Uterus (tissue), 4 donors: Measurements from ENCODE around the gene THOC5. TPM values are rescaled to one million over a fixed set of nuclear protein-coding genes. Genes with fewer than 3 reads are reported as not detected.

ENCODE experiments used
- DNase-seq, 2 donors: peaks; one replicate each; pipeline ENCODE4 v3.0.0-alpha.2; 2019 to 2020
- H3K27ac ChIP-seq, 2 donors: fragments of 200-600 bp; sonication (generic); 1 replicate in 1 of 2; 2 replicates in 1 of 2; pipeline ENCODE4 v1.5.1; 2016 to 2018
- H3K27me3 ChIP-seq, 2 donors: fragments of 200-600 bp; sonication (generic); one replicate each; pipeline ENCODE4 v1.5.1; 2018 to 2019; ENCODE audit warnings: control low read depth in 1 of 2
- H3K36me3 ChIP-seq, 2 donors: fragments of 200-600 bp; sonication (generic); one replicate each; pipeline ENCODE4 v1.5.1; 2019; ENCODE audit warnings: control low read depth in 1 of 2
- H3K4me1 ChIP-seq, 2 donors: fragments of 200-600 bp; sonication (generic); one replicate each; pipeline ENCODE4 v1.5.1; 2018 to 2019; ENCODE audit warnings: control low read depth in 1 of 2
- H3K4me3 ChIP-seq, 2 donors: fragments of 200-600 bp; sonication (generic); 1 replicate in 1 of 2; 2 replicates in 1 of 2; pipeline ENCODE4 v1.5.1; 2018 to 2019; ENCODE audit warnings: mild to moderate bottlenecking in 1 of 2
- H3K9me3 ChIP-seq, 2 donors: fragments of 200-600 bp; sonication (generic); one replicate each; pipeline ENCODE4 v1.5.1; 2019; ENCODE audit warnings: control low read depth in 1 of 2
- POLR2A ChIP-seq, 2 donors: fragments of 450-650 bp; IDR thresholded peaks; one replicate each; pipeline ENCODE4 v1.6.1; 2016; ENCODE audit warnings: antibody characterized with exemption in 2 of 2, mild to moderate bottlenecking in 1 of 2, moderate library complexity in 1 of 2
- intact Hi-C: fragments of 100-400 bp; cut with DNase I; formaldehyde crosslinking; loops from one replicate; pipeline ENCODE4 v1.15.1; 2023; ENCODE audit warnings: low total_unique reads
- total RNA-seq, 4 donors: library from RNA; depleted of rRNA in 3 of 4; stranded (reverse); fragments of >200 nt in 3 of 4; gene quantifications; one replicate each; pipeline versions ENCODE4 v1.1.0 to v1.2.4, GENCODE V29; 2014 to 2023
- TF ChIP-seq, protein P1 (sequence below), 4 experiments: fragments of 200-600 bp in 2 of 4; fragments of 450-650 bp in 2 of 4; sonication (generic) in 2 of 4; IDR thresholded peaks; one replicate each; pipeline ENCODE4 v1.5.1; 2016 to 2019; ENCODE audit warnings: antibody characterized with exemption in 4 of 4, mild to moderate bottlenecking in 2 of 4, moderate library complexity in 1 of 4
- donor health status: DM: yes; HTN: yes; CAD: no.

Gene THOC5
- total RNA-seq, 4 donors from 2014 or later, result 8.5 to 59.1 (median 48.7) TPM

DNA sequence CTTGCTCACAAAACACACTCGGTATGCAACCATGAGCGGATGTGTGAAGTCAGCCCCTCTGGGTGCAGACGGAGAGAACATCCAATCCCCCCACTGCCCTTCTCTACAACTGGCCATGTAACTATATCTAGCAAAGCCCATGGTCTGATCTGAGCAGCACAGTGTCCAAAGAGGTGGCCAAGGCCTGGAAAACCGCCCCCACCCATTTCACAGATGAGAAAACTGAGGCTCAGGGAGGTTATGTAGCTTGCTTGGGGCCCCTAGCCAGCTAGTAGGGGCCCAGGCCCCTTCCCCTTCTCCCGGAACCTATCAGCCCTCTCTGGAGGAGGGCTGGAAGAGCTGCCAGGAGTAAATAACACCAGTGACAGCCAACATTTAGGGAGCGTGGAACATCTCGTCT is 89.0 kb downstream of the THOC5 start:
- H3K36me3 ChIP-seq, result no peaks in the 10 kb centered on the region
- no peaks in the 10 kb centered on the region for H3K9me3 ChIP-seq
- TF ChIP-seq POLR2A (IDR thresholded peaks at IDR 0.05), result no peak
- TF ChIP-seq, protein P1, sequence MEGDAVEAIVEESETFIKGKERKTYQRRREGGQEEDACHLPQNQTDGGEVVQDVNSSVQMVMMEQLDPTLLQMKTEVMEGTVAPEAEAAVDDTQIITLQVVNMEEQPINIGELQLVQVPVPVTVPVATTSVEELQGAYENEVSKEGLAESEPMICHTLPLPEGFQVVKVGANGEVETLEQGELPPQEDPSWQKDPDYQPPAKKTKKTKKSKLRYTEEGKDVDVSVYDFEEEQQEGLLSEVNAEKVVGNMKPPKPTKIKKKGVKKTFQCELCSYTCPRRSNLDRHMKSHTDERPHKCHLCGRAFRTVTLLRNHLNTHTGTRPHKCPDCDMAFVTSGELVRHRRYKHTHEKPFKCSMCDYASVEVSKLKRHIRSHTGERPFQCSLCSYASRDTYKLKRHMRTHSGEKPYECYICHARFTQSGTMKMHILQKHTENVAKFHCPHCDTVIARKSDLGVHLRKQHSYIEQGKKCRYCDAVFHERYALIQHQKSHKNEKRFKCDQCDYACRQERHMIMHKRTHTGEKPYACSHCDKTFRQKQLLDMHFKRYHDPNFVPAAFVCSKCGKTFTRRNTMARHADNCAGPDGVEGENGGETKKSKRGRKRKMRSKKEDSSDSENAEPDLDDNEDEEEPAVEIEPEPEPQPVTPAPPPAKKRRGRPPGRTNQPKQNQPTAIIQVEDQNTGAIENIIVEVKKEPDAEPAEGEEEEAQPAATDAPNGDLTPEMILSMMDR (IDR thresholded peaks at IDR 0.05), result no peak
- H3K4me1 ChIP-seq, result no peaks in the 10 kb centered on the region
- H3K27ac ChIP-seq, result no peak overlapping the region
- no peaks in the 10 kb centered on the region for H3K27me3 ChIP-seq
- intact Hi-C loops, result no loop called here
- H3K4me3 ChIP-seq, result no peak overlapping the region
- DNase-seq, result no peak

DNA sequence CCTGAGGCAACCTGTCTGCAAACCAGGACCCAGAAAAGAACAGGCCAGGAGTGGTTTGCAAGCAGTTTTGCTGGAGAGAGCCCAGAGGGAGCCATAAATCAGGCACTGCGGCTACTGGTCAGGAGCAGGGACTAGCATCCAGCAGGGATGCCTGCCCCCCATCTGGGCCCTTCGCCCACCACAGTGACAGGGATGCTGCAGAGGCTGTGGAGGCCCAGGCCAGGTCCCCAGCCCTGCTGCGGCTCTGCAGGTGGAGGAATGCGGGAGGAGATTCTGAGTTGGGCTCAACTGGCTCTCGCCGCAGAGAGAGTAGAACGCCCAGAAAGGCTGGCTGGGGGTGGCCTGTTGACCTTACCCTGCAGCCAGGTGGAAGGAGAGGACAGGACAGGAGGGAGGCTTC is 89.9 kb downstream of the THOC5 start:
- DNase-seq, result no peak
- H3K9me3 ChIP-seq, result no peaks in the 10 kb centered on the region
- H3K27me3 ChIP-seq, result no peaks in the 10 kb centered on the region
- TF ChIP-seq, protein P1 (IDR thresholded peaks at IDR 0.05), result no peak
- no peak for TF ChIP-seq POLR2A (IDR thresholded peaks at IDR 0.05)
- H3K4me3 ChIP-seq, result no peak overlapping the region
- intact Hi-C loops, result no loop called here
- H3K36me3 ChIP-seq, result no peaks in the 10 kb centered on the region
- no peak overlapping the region for H3K27ac ChIP-seq
- no peaks in the 10 kb centered on the region for H3K4me1 ChIP-seq

DNA sequence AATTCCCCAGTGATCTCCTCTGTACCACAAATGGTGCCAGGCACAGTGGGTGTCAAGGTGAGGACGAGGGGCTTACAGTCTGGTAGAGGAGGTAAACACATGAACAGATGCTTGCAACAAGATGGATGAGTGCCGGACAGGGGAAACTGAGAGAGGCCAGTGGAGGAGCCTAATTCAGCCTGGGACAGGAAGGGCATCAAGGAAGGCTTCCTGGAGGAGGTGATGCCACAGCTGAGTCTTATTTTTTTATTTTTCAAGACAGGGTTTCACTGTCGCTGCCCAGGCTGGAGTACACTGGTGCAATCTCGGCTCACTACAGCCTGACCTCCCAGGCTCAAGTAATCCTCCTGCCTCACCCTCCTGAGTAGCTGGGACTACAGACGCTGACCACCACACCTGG is 92.3 kb downstream of the THOC5 start:
- no peak for DNase-seq
- no peaks in the 10 kb centered on the region for H3K9me3 ChIP-seq
- H3K4me3 ChIP-seq, result no peak overlapping the region
- TF ChIP-seq, protein P1 (IDR thresholded peaks at IDR 0.05), result no peak
- no peak for TF ChIP-seq POLR2A (IDR thresholded peaks at IDR 0.05)
- intact Hi-C loops, result no loop called here
- no peak overlapping the region for H3K27ac ChIP-seq
- no peaks in the 10 kb centered on the region for H3K36me3 ChIP-seq
- H3K27me3 ChIP-seq, result no peaks in the 10 kb centered on the region
- H3K4me1 ChIP-seq, result no peaks in the 10 kb centered on the region

DNA sequence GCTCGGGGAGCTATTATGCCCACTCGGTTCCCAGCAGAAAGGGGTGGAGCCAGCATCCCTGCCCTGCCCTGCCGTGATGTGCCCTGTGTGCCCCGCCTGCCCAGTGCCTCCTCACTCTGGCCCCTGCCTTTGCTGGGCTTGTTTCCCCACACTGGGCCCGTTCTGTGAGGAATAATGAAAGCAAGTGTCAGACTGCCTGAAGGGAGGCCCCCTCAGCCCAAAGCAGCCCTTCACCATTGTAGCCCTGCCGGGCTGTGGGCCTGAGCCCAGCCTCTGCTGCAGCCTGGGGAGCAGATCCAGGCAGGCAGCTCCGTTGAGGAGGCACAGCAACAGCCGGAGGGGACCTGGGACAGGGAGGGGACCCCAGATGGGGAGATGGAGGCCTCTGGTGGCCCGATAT is 93.8 kb downstream of the THOC5 start:
- no peak for DNase-seq
- intact Hi-C loops, result no loop called here

DNA sequence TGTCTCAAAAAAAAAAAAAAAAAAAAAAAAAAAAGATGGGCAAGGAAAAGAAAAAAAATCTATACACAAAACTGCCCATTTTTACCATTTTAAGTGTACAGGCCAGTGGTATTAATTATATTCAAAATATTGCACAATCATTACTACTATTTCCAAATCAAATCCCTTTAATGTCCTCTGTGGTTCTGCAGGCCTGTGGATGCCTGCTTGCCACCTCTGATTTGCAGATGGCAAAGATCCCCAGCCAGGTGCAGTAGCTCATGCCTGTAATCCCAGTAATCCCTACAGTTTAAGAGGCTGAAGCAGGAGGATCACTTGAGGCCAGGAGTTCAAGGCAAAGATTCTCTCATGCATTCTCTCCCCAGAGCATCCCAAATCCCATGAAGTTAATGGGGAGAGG is 95.0 kb downstream of the THOC5 start:
- H3K36me3 ChIP-seq, result no peaks in the 10 kb centered on the region
- no peak overlapping the region for H3K4me3 ChIP-seq
- no peak overlapping the region for H3K27ac ChIP-seq
- TF ChIP-seq, protein P1 (IDR thresholded peaks at IDR 0.05), result no peak
- no peak for TF ChIP-seq POLR2A (IDR thresholded peaks at IDR 0.05)
- no peaks in the 10 kb centered on the region for H3K27me3 ChIP-seq
- no peaks in the 10 kb centered on the region for H3K4me1 ChIP-seq
- DNase-seq, result no peak
- intact Hi-C loops, result no loop called here
- H3K9me3 ChIP-seq, result no peaks in the 10 kb centered on the region

More for the DNA sequence above, 93.8 kb downstream of the THOC5 start:
- Histone ChIP-seq H3K36me3 (no peaks in the 10 kb centered on the region), H3K4me3 (no peak overlapping the region), H3K27ac (no peak overlapping the region), H3K9me3 (no peaks in the 10 kb centered on the region), H3K4me1 (no peaks in the 10 kb centered on the region), H3K27me3 (no peaks in the 10 kb centered on the region)
- TF ChIP-seq, protein P1 (IDR thresholded peaks at IDR 0.05), result no peak
- no peak for TF ChIP-seq POLR2A (IDR thresholded peaks at IDR 0.05)
